ENCODE results near the gene SPDEF. TPM values are rescaled to one million over a fixed set of nuclear protein-coding genes. Genes with fewer than 3 reads are reported as not detected.
A peak's percentile ranks its signal among the peaks of the same experiment; 100 is the strongest.

SPDEF gene
- total RNA-seq, 2 donors from 2014 or later = not detected

- DNase-seq = no peak
- WGBS, 2 donors = 55 to 61% methylated on average over 4 of the region's 4 CpGs
- Histone ChIP-seq H3K9me3 (no peaks in the 10 kb centered on the region), H3K27ac (no peak overlapping the region), H3K36me3 (replicated peaks in 1 of 2; ENCODE audit: insufficient read depth in 1 of 2, low read depth in 2 of 2) (peaks cover 0 to 3% of the 10 kb centered on the region in 2 donors), H3K4me3 (no peak overlapping the region), H3K4me1 (no peaks in the 10 kb centered on the region), H3K27me3 (no peaks in the 10 kb centered on the region)
- intact Hi-C loops (cut with DNase I) = no loop called here
- TF ChIP-seq CTCF (IDR thresholded peaks at IDR 0.05) (no peak), POLR2A (IDR thresholded peaks at IDR 0.05) (no peak)
- ATAC-seq = no peak
Measured at GRCh38 chr6:34585512-34586061, 29.5 kb upstream of the SPDEF start.

GRCh38 chr6:34585108-34585507, 29.0 kb upstream of the SPDEF start:
- 67 to 75% methylated on average over 2 of the region's 2 CpGs for WGBS, 2 donors
- no peaks in the 10 kb centered on the region for H3K9me3 ChIP-seq
- H3K4me3 ChIP-seq = no peak overlapping the region
- no peaks in the 10 kb centered on the region for H3K4me1 ChIP-seq
- DNase-seq (no peak), ATAC-seq (no peak)
- H3K27ac ChIP-seq = no peak overlapping the region
- peaks cover 0 to 3% of the 10 kb centered on the region in 2 donors for H3K36me3 ChIP-seq (replicated peaks in 1 of 2; ENCODE audit: insufficient read depth in 1 of 2, low read depth in 2 of 2)
- no peak for TF ChIP-seq CTCF (IDR thresholded peaks at IDR 0.05)
- TF ChIP-seq POLR2A (IDR thresholded peaks at IDR 0.05) = no peak
- intact Hi-C loops (cut with DNase I) = no loop called here
- H3K27me3 ChIP-seq = no peaks in the 10 kb centered on the region

- WGBS, 2 donors = 86 to 89% methylated on average over 9 of the region's 9 CpGs
- ATAC-seq (no peak), DNase-seq (no peak)
- H3K36me3 ChIP-seq (replicated peaks in 1 of 2; ENCODE audit: insufficient read depth in 1 of 2, low read depth in 2 of 2) = peaks cover 0 to 3% of the 10 kb centered on the region in 2 donors
- TF ChIP-seq CTCF (IDR thresholded peaks at IDR 0.05) (no peak), POLR2A (IDR thresholded peaks at IDR 0.05) (no peak)
- no peaks in the 10 kb centered on the region for H3K9me3 ChIP-seq
- no peaks in the 10 kb centered on the region for H3K27me3 ChIP-seq
- no peak overlapping the region for H3K27ac ChIP-seq
- H3K4me3 ChIP-seq = no peak overlapping the region
- intact Hi-C loops (cut with DNase I) = no loop called here
- H3K4me1 ChIP-seq = no peaks in the 10 kb centered on the region
Measured at GRCh38 chr6:34584694-34585093, 28.6 kb upstream of the SPDEF start.

- H3K4me1 ChIP-seq = no peaks in the 10 kb centered on the region
- no peaks in the 10 kb centered on the region for H3K36me3 ChIP-seq (replicated peaks in 1 of 2; ENCODE audit: insufficient read depth in 1 of 2, low read depth in 2 of 2)
- 80 to 83% methylated on average over 5 of the region's 5 CpGs for WGBS, 2 donors
- ATAC-seq = no peak
- intact Hi-C loops (cut with DNase I) = no loop called here
- H3K27ac ChIP-seq = no peak overlapping the region
- TF ChIP-seq CTCF (IDR thresholded peaks at IDR 0.05) (no peak), POLR2A (IDR thresholded peaks at IDR 0.05) (no peak)
- no peaks in the 10 kb centered on the region for H3K27me3 ChIP-seq
- no peak overlapping the region for H3K4me3 ChIP-seq
- no peak for DNase-seq
- no peaks in the 10 kb centered on the region for H3K9me3 ChIP-seq
Measured at GRCh38 chr6:34583861-34584604, 27.9 kb upstream of the SPDEF start.

- intact Hi-C loops (cut with DNase I) = no loop called here
Measured at GRCh38 chr6:34583461-34583860, 27.3 kb upstream of the SPDEF start.

More at GRCh38 chr6:34583461-34583860, 27.3 kb upstream of the SPDEF start:
- no peaks in the 10 kb centered on the region for H3K27me3 ChIP-seq
- H3K27ac ChIP-seq = no peak overlapping the region
- 72% methylated on average over 6 of the region's 6 CpGs; no CpG with 5 or more reads in 1 of the 2 donors for WGBS, 2 donors
- H3K4me3 ChIP-seq = no peak overlapping the region
- TF ChIP-seq CTCF (IDR thresholded peaks at IDR 0.05) (peak in 3 of 7 experiments; percentile 13 to 24 (median 21)), POLR2A (IDR thresholded peaks at IDR 0.05) (no peak)
- ATAC-seq (no peak), DNase-seq (no peak)
- H3K9me3 ChIP-seq = no peaks in the 10 kb centered on the region
- H3K36me3 ChIP-seq (replicated peaks in 1 of 2; ENCODE audit: insufficient read depth in 1 of 2, low read depth in 2 of 2) = no peaks in the 10 kb centered on the region
- H3K4me1 ChIP-seq = no peaks in the 10 kb centered on the region

All from body of pancreas (tissue), 4 donors.